ENCODE results near the gene C12orf56. TPM values are rescaled to one million over a fixed set of nuclear protein-coding genes. Genes with fewer than 3 reads are reported as not detected.

Gene C12orf56
- total RNA-seq, 1 donor from 2014 or later, result not detected

GRCh38 chr12:64268409-64268808 is 122.1 kb downstream of the C12orf56 start:
- Mint-ChIP-seq H3K4me3 (no peak overlapping the region), H3K27me3 (peaks cover 7% of the 10 kb centered on the region), H3K36me3 (ENCODE audit: low read depth) (no peaks in the 10 kb centered on the region), H3K9me3 (no peaks in the 10 kb centered on the region), H3K4me1 (no peaks in the 10 kb centered on the region), H3K27ac (no peak overlapping the region)
- DNase-seq, result no peak
- intact Hi-C loops (cut with micrococcal nuclease), result no loop called here

DNA sequence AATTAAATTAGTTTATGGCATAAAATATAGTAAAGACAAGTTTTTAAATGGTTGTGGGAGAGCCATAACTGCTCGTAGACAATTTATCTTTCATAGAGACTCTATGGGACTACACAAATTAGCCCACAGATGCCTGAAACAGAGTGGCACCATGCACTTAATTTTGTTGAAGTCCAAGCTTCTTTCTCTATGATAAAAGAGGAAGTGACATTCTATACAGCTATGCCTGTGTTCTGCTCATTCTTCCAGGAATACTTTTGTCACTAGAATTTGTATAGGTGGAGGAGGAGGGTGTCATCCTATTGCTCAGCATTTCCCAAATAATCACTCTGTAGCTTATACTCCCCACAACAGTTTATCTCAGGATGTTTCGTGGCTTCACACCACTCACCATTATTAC is 124.7 kb downstream of the C12orf56 start:
- Mint-ChIP-seq H3K27me3 (peaks cover 7% of the 10 kb centered on the region), H3K9me3 (no peaks in the 10 kb centered on the region), H3K36me3 (ENCODE audit: low read depth) (no peaks in the 10 kb centered on the region)

GRCh38 chr12:64261813-64262212 is 128.7 kb downstream of the C12orf56 start:
- H3K27ac Mint-ChIP-seq, result no peak overlapping the region
- H3K9me3 Mint-ChIP-seq, result no peaks in the 10 kb centered on the region
- no peak overlapping the region for H3K4me3 Mint-ChIP-seq
- H3K36me3 Mint-ChIP-seq (ENCODE audit: low read depth), result no peaks in the 10 kb centered on the region
- no peaks in the 10 kb centered on the region for H3K4me1 Mint-ChIP-seq
- no peak for DNase-seq
- H3K27me3 Mint-ChIP-seq, result peaks cover 4% of the 10 kb centered on the region
- intact Hi-C loops (cut with micrococcal nuclease), result no loop called here

More for the DNA sequence above, 124.7 kb downstream of the C12orf56 start:
- H3K4me3 Mint-ChIP-seq, result no peak overlapping the region
- DNase-seq, result no peak
- H3K27ac Mint-ChIP-seq, result no peak overlapping the region
- intact Hi-C loops (cut with micrococcal nuclease), result no loop called here
- H3K4me1 Mint-ChIP-seq, result no peaks in the 10 kb centered on the region

DNA sequence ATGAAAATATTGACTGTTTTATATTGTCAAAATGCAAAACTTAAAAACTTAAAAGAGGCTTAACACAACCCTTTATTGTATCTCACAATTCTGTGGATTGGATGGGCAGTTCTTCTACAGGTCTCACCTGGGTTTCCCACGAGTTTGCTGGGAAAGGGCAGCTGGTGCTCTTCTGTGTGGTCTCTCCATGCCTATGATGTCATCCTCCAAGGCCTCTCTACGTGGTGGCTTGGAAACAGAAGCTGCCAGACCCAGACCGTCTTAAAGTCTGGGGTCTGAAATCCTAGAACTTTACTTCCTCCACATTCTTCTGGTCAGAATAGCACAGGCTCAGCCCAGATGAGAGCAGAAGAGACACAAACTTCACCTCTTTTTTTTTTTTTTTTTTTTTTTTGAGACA is 132.0 kb downstream of the C12orf56 start:
- H3K27ac Mint-ChIP-seq, result no peak overlapping the region
- DNase-seq, result no peak
- no peak overlapping the region for H3K4me3 Mint-ChIP-seq
- no peaks in the 10 kb centered on the region for H3K9me3 Mint-ChIP-seq
- intact Hi-C loops (cut with micrococcal nuclease), result loop anchor here (5.0 kb wide), 1 partner anchor 1156 kb away; no protein-coding TSS in a partner anchor
- no peaks in the 10 kb centered on the region for H3K36me3 Mint-ChIP-seq (ENCODE audit: low read depth)
- H3K4me1 Mint-ChIP-seq, result no peaks in the 10 kb centered on the region
- H3K27me3 Mint-ChIP-seq, result no peaks in the 10 kb centered on the region

DNA sequence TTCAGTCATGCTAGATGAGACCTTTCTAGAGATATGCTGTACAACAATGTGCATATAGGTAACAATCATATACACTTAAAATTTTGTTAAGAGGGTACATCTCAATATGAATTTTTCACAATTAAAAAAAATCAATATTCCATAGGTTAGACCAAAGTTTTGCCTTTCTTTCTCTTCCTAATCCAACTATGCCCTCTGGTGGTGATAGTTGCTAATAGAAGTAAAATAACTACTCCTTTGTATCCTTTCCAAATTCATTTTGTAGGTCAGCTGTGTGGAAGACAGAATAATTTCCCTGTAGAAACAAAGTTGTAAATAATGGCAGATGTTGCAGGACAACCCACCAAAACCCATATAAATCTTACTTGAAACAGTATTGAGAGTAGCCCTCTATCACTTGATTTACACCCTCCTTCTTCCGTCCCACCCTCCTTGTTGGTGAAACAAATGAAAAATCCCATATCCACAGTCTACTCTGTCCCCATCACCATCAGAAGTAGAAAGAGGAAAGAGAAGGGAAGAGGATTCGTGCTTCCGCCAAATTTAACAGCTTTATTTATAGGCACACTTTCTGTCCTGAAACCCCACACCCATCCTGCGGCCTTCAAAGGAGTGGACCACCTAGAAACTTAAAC is 134.3 kb downstream of the C12orf56 start:
- peak; percentile 71 for DNase-seq
- no peaks in the 10 kb centered on the region for H3K27me3 Mint-ChIP-seq
- no peaks in the 10 kb centered on the region for H3K9me3 Mint-ChIP-seq
- intact Hi-C loops (cut with micrococcal nuclease), result loop anchor here (1.0 to 5.0 kb wide), 4 partner anchors 412 to 1154 kb away; partner anchors contain the start of gene SRGAP1
- H3K4me1 Mint-ChIP-seq, result no peaks in the 10 kb centered on the region
- H3K27ac Mint-ChIP-seq, result no peak overlapping the region
- H3K4me3 Mint-ChIP-seq, result no peak overlapping the region
- H3K36me3 Mint-ChIP-seq (ENCODE audit: low read depth), result no peaks in the 10 kb centered on the region

DNA sequence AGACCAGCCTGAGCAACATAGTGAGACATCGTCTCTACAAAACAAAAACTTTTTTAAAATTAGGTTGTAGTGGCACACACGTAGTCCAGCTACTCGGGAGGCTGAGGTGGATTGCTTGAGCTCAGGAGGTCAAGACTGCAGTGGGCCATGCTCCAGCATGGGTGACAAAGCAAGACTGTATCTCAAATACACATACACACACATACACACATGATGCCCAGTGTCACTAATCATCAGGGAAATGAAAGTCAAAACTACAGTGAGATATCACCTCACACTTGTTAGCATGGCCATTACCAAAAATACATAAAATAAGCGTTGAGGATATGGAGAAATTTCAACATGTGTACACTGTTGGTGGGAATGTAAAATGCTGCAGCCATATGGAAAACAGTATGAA is 135.3 kb downstream of the C12orf56 start:
- H3K9me3 Mint-ChIP-seq, result no peaks in the 10 kb centered on the region
- no peaks in the 10 kb centered on the region for H3K4me1 Mint-ChIP-seq
- H3K27ac Mint-ChIP-seq, result no peak overlapping the region
- intact Hi-C loops (cut with micrococcal nuclease), result loop anchor here (5.0 kb wide), 1 partner anchor 1153 kb away; no protein-coding TSS in a partner anchor
- H3K27me3 Mint-ChIP-seq, result no peaks in the 10 kb centered on the region
- no peaks in the 10 kb centered on the region for H3K36me3 Mint-ChIP-seq (ENCODE audit: low read depth)
- no peak for DNase-seq
- H3K4me3 Mint-ChIP-seq, result no peak overlapping the region

DNA sequence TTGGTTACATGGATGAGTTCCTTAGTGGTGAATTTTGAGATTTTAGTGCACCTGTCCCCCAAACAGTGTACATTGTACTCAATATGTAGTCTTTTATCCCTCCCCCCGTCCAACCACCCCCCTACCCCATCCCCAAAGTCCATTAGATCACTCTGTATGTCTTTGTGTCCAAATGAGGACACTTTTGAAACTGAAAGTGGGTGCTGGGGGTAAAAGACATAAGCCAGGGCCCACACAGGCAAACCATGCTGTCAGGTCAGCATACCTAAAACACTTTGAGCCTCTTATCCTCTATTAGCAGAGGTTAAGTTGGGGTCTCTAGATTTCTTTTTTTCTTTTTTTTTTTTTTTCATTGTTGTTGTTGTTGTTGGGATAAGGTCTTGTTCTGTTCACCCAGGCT is 137.2 kb downstream of the C12orf56 start:
- Mint-ChIP-seq H3K4me3 (no peak overlapping the region), H3K27ac (no peak overlapping the region), H3K36me3 (ENCODE audit: low read depth) (no peaks in the 10 kb centered on the region), H3K27me3 (peaks cover 1% of the 10 kb centered on the region), H3K4me1 (no peaks in the 10 kb centered on the region), H3K9me3 (no peaks in the 10 kb centered on the region)
- no peak for DNase-seq
- intact Hi-C loops (cut with micrococcal nuclease), result no loop called here

- Mint-ChIP-seq H3K27ac (no peak overlapping the region), H3K9me3 (no peaks in the 10 kb centered on the region), H3K4me3 (no peak overlapping the region), H3K27me3 (peaks cover 1% of the 10 kb centered on the region), H3K36me3 (ENCODE audit: low read depth) (no peaks in the 10 kb centered on the region), H3K4me1 (no peaks in the 10 kb centered on the region)
- intact Hi-C loops (cut with micrococcal nuclease), result no loop called here
- no peak for DNase-seq
These were observed 137.9 kb downstream of the C12orf56 start for GRCh38 chr12:64252681-64253080.

DNA sequence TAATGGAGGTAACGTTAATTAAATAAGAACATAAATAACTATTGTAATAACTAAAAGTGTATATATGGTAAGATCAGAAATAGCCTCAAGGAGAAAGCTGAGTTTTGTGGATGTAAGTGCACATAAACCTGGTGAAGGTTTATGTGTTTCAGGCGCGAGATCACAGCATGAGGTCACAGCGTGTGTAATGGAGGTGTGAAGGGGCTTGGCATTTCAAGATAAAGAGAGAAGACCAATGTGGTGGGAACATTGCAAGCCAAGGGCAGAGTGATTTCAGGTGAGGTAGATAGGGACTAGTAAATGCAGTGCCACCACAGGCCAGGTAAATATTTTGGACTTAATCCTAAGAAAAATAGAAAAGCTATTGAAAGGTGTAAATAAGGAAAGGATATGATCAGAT is 146.7 kb downstream of the C12orf56 start:
- no peak for DNase-seq
- no peak overlapping the region for H3K27ac Mint-ChIP-seq
- intact Hi-C loops (cut with micrococcal nuclease), result no loop called here
- H3K4me1 Mint-ChIP-seq, result no peaks in the 10 kb centered on the region
- H3K36me3 Mint-ChIP-seq (ENCODE audit: low read depth), result no peaks in the 10 kb centered on the region
- H3K27me3 Mint-ChIP-seq, result peaks cover 9% of the 10 kb centered on the region
- H3K9me3 Mint-ChIP-seq, result no peaks in the 10 kb centered on the region
- no peak overlapping the region for H3K4me3 Mint-ChIP-seq

- no peak for DNase-seq
- H3K27ac Mint-ChIP-seq, result no peak overlapping the region
- no peaks in the 10 kb centered on the region for H3K36me3 Mint-ChIP-seq (ENCODE audit: low read depth)
- H3K27me3 Mint-ChIP-seq, result peaks cover 10% of the 10 kb centered on the region
- no peak overlapping the region for H3K4me3 Mint-ChIP-seq
- no peaks in the 10 kb centered on the region for H3K9me3 Mint-ChIP-seq
- H3K4me1 Mint-ChIP-seq, result no peaks in the 10 kb centered on the region
- intact Hi-C loops (cut with micrococcal nuclease), result no loop called here
These were observed 149.8 kb downstream of the C12orf56 start for GRCh38 chr12:64240781-64241180.

GRCh38 chr12:64237382-64237781 is 153.2 kb downstream of the C12orf56 start:
- intact Hi-C loops (cut with micrococcal nuclease), result no loop called here
- DNase-seq, result no peak
- no peak overlapping the region for H3K4me3 Mint-ChIP-seq
- H3K9me3 Mint-ChIP-seq, result no peaks in the 10 kb centered on the region
- peaks cover 21% of the 10 kb centered on the region for H3K27me3 Mint-ChIP-seq
- H3K27ac Mint-ChIP-seq, result no peak overlapping the region
- no peaks in the 10 kb centered on the region for H3K36me3 Mint-ChIP-seq (ENCODE audit: low read depth)
- H3K4me1 Mint-ChIP-seq, result no peaks in the 10 kb centered on the region

DNA sequence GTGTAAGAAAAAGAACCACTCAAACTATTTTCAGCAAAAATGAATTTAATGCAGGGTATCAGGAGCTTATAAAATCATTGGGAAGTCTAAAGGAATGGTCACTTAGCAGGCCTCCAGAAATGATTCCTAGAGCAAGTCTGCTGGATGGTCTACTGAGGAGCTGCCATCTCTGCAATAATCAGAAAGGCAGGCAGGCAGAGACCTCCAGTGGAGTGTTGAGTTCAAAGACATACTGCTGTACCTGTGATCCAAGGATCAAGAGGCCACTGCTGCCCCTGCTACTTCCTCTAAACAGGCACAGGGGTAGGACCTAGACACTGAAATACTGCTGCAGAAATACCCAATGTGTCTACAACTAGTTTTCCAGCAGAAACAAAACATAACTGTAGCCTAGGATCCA is 154.0 kb downstream of the C12orf56 start:
- H3K27ac Mint-ChIP-seq, result no peak overlapping the region
- DNase-seq, result no peak
- no peak overlapping the region for H3K4me3 Mint-ChIP-seq
- no peaks in the 10 kb centered on the region for H3K4me1 Mint-ChIP-seq
- intact Hi-C loops (cut with micrococcal nuclease), result no loop called here
- H3K27me3 Mint-ChIP-seq, result peaks cover 21% of the 10 kb centered on the region
- H3K9me3 Mint-ChIP-seq, result no peaks in the 10 kb centered on the region
- H3K36me3 Mint-ChIP-seq (ENCODE audit: low read depth), result no peaks in the 10 kb centered on the region

DNA sequence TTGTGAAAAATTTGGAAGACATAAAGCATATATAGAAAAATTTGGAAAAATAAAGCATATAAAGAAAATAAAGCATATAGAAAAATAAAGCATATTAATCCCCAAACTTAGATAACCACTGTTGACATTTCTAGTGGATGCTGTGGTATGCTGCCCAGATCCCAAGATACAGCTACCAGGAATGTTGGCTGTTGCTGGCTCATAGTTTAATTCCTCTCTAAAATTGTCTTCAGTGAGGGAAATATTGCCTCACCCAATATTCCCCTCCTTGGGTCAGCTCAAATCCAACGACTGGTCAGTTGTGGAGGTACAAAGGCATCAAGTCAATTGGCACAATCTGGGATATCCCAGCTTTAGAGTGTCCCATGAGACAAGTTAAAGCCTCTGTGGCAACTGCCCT is 158.4 kb downstream of the C12orf56 start:
- Mint-ChIP-seq H3K27ac (no peak overlapping the region), H3K4me1 (no peaks in the 10 kb centered on the region), H3K36me3 (ENCODE audit: low read depth) (no peaks in the 10 kb centered on the region)

DNA sequence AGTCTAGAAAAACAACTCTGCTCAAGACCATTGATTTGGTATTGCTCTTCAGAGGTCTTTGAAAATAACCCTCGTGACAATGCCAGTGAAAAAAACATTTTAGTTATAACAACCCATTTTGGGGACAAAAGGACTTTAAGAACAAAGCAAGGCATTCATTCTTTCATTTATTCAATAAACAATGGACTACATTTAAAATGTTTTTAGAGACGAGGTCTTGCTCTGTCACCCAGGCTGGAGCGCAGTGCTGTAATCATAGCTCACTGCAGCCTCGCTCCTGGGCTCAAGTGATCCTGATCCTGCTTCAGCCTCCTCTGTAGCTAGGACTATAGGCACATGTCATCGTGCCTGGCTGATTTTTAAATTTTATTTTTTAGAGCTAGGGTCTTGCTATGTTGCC is 160.8 kb downstream of the C12orf56 start:
- Mint-ChIP-seq H3K4me1 (no peaks in the 10 kb centered on the region), H3K9me3 (no peaks in the 10 kb centered on the region), H3K27me3 (peaks cover 40% of the 10 kb centered on the region), H3K4me3 (no peak overlapping the region), H3K36me3 (ENCODE audit: low read depth) (no peaks in the 10 kb centered on the region), H3K27ac (no peak overlapping the region)
- DNase-seq, result no peak
- intact Hi-C loops (cut with micrococcal nuclease), result no loop called here

More for the DNA sequence above, 158.4 kb downstream of the C12orf56 start:
- Mint-ChIP-seq H3K4me3 (no peak overlapping the region), H3K9me3 (no peaks in the 10 kb centered on the region), H3K27me3 (peaks cover 37% of the 10 kb centered on the region)
- no peak for DNase-seq
- intact Hi-C loops (cut with micrococcal nuclease), result no loop called here

DNA sequence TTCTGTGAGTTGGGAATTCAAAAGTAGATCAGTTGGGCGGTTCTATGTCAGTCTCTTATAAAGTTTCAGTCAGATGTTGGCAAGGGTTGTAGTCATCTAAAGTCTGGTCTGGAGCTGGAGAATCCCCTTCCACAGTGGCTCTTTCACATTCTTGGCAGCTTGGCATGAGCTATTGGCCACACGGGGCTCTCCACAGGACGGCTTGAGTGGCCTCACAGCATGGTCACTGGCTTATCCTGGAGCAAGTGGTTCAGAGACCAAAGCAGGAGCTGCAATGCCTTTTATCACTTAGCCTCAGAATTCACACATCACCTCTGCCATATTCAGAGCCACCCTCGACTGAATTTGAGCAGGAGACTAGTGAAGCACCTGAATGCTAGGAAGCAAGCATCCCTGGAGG is 161.3 kb downstream of the C12orf56 start:
- Mint-ChIP-seq H3K27ac (no peak overlapping the region), H3K9me3 (no peaks in the 10 kb centered on the region), H3K4me3 (no peak overlapping the region), H3K4me1 (no peaks in the 10 kb centered on the region), H3K36me3 (ENCODE audit: low read depth) (no peaks in the 10 kb centered on the region), H3K27me3 (peaks cover 41% of the 10 kb centered on the region)
- intact Hi-C loops (cut with micrococcal nuclease), result no loop called here
- no peak for DNase-seq
